Ascending aorta (tissue), 2 donors: Measurements from ENCODE around the gene GPR179. TPM values are rescaled to one million over a fixed set of nuclear protein-coding genes. Genes with fewer than 3 reads are reported as not detected.
A peak's percentile ranks its signal among the peaks of the same experiment; 100 is the strongest.

ENCODE experiments used
- DNase-seq, 2 donors: peaks; one replicate each; pipeline ENCODE4 v3.0.0-alpha.2; 2019; ENCODE audit warnings: low spot score in 2 of 2
- H3K27ac ChIP-seq, 2 donors: fragments of 200-600 bp; sonication (generic); one replicate each; pipeline ENCODE4 v1.5.1; 2016 to 2017; ENCODE audit warnings: mild to moderate bottlenecking in 1 of 2
- H3K27me3 ChIP-seq: fragments of 200-600 bp; sonication (generic); one replicate; pipeline ENCODE4 v1.5.1; 2017
- H3K36me3 ChIP-seq, 2 donors: fragments of 200-600 bp; sonication (generic); one replicate each; pipeline ENCODE4 v1.5.1; 2016
- H3K4me1 ChIP-seq, 2 donors: fragments of 200-600 bp; sonication (generic); one replicate each; pipeline ENCODE4 v1.5.1; 2016 to 2017; ENCODE audit warnings: mild to moderate bottlenecking in 1 of 2
- H3K4me3 ChIP-seq, 2 donors: fragments of 200-600 bp; sonication (generic); one replicate each; pipeline ENCODE4 v1.5.1; 2016 to 2017; ENCODE audit warnings: mild to moderate bottlenecking in 1 of 2
- H3K9me3 ChIP-seq, 2 donors: fragments of 200-600 bp; sonication (generic); one replicate each; pipeline ENCODE4 v1.5.1; 2016
- CTCF ChIP-seq, 3 experiments: fragments of 200-600 bp in 2 of 3; fragments of 450-650 bp in 1 of 3; sonication (generic) in 2 of 3; IDR thresholded peaks; one replicate each; pipeline ENCODE4 v1.5.1; 2016 to 2019; ENCODE audit warnings: antibody characterized with exemption in 3 of 3, mild to moderate bottlenecking in 1 of 3, moderate library complexity in 1 of 3
- intact Hi-C: fragments of 100-400 bp; cut with DNase I; formaldehyde crosslinking; loops from one replicate; pipeline ENCODE4 v1.15.1; 2023
- total RNA-seq: library from RNA; depleted of rRNA; stranded (reverse); fragments of >200 nt; gene quantifications from one replicate; pipeline ENCODE4 v1.1.0, GENCODE V29; 2016

Gene GPR179
- total RNA-seq, 1 donor from 2014 or later: not detected

GRCh38 chr17:38349097-38349730, 5.5 kb upstream of the GPR179 start:
- DNase-seq: peak; percentile 51 to 90
- intact Hi-C loops: loop anchor here (1.0 to 2.0 kb wide), 3 partner anchors 8 to 136 kb away; no protein-coding TSS in a partner anchor
- no peaks in the 10 kb centered on the region for H3K9me3 ChIP-seq
- no peak overlapping the region for H3K4me3 ChIP-seq
- peak overlapping the region; percentile 37 to 48 for H3K27ac ChIP-seq
- TF ChIP-seq CTCF (IDR thresholded peaks at IDR 0.05): peak; percentile 83 to 89 (median 84)
- H3K4me1 ChIP-seq: peaks cover 5 to 6% of the 10 kb centered on the region in 2 donors
- no peaks in the 10 kb centered on the region for H3K36me3 ChIP-seq
- no peaks in the 10 kb centered on the region for H3K27me3 ChIP-seq

DNA sequence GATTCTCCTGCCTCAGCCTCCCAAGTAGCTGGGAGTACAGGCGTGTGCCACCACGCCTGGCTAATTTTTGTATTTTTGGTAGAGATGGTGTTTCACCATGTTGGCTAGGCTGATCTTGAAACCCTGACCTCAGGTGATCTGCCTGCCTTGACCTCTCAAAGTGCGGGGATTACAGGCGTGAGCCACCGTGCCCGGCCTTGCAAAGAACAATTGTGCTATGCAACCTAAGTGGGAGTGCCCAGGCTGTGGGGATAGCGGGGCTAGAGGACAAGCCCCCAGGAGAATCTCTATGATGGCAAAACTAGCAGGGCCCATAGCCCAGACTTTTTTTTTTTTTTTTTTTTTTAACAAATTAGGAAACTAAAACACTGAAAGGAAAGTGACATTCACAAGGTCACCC, 2.0 kb upstream of the GPR179 start:
- H3K27me3 ChIP-seq: no peaks in the 10 kb centered on the region
- no peak for DNase-seq
- intact Hi-C loops: no loop called here
- no peak for TF ChIP-seq CTCF (IDR thresholded peaks at IDR 0.05)
- no peaks in the 10 kb centered on the region for H3K4me1 ChIP-seq
- H3K4me3 ChIP-seq: no peak overlapping the region
- H3K9me3 ChIP-seq: no peaks in the 10 kb centered on the region
- no peak overlapping the region for H3K27ac ChIP-seq
- H3K36me3 ChIP-seq: no peaks in the 10 kb centered on the region

- intact Hi-C loops: no loop called here
- no peak for TF ChIP-seq CTCF (IDR thresholded peaks at IDR 0.05)
- Histone ChIP-seq H3K4me3 (no peak overlapping the region), H3K9me3 (no peaks in the 10 kb centered on the region), H3K4me1 (no peaks in the 10 kb centered on the region), H3K27ac (no peak overlapping the region), H3K27me3 (no peaks in the 10 kb centered on the region), H3K36me3 (no peaks in the 10 kb centered on the region)
- no peak for DNase-seq
Measured at GRCh38 chr17:38344420-38344745, 627 bp upstream of the GPR179 start.

- DNase-seq: no peak
- Histone ChIP-seq H3K4me1 (no peaks in the 10 kb centered on the region), H3K4me3 (no peak overlapping the region), H3K9me3 (no peaks in the 10 kb centered on the region), H3K27me3 (no peaks in the 10 kb centered on the region), H3K27ac (no peak overlapping the region), H3K36me3 (no peaks in the 10 kb centered on the region)
- no peak for TF ChIP-seq CTCF (IDR thresholded peaks at IDR 0.05)
- intact Hi-C loops: no loop called here
Measured at GRCh38 chr17:38342886-38343607, 709 bp downstream of the GPR179 start.

GRCh38 chr17:38341035-38341721, 2.6 kb downstream of the GPR179 start:
- intact Hi-C loops: no loop called here

More at GRCh38 chr17:38341035-38341721, 2.6 kb downstream of the GPR179 start:
- H3K9me3 ChIP-seq: no peaks in the 10 kb centered on the region
- no peak for DNase-seq
- H3K4me1 ChIP-seq: no peaks in the 10 kb centered on the region
- H3K4me3 ChIP-seq: no peak overlapping the region
- H3K36me3 ChIP-seq: no peaks in the 10 kb centered on the region
- no peaks in the 10 kb centered on the region for H3K27me3 ChIP-seq
- H3K27ac ChIP-seq: no peak overlapping the region
- no peak for TF ChIP-seq CTCF (IDR thresholded peaks at IDR 0.05)
